OCI-LY3 (cell line): ENCODE data around the gene THSD7B.

ENCODE experiments used
- EZH2phosphoT487 ChIP-seq: fragments of 200-600 bp; shearing (Covaris generic); IDR thresholded peaks from 2 replicates; pipeline ENCODE4 v1.6.1; 2018; ENCODE audit warnings: antibody characterized with exemption, mixed run types, low read depth
- TF ChIP-seq, protein P1 (sequence below): fragments of 200-600, 300-600 bp; sonication (generic); IDR thresholded peaks from 2 replicates; pipeline ENCODE4 v1.5.1; 2014; ENCODE audit warnings: antibody characterized with exemption, low read length, low read depth

- TF ChIP-seq, protein P1, sequence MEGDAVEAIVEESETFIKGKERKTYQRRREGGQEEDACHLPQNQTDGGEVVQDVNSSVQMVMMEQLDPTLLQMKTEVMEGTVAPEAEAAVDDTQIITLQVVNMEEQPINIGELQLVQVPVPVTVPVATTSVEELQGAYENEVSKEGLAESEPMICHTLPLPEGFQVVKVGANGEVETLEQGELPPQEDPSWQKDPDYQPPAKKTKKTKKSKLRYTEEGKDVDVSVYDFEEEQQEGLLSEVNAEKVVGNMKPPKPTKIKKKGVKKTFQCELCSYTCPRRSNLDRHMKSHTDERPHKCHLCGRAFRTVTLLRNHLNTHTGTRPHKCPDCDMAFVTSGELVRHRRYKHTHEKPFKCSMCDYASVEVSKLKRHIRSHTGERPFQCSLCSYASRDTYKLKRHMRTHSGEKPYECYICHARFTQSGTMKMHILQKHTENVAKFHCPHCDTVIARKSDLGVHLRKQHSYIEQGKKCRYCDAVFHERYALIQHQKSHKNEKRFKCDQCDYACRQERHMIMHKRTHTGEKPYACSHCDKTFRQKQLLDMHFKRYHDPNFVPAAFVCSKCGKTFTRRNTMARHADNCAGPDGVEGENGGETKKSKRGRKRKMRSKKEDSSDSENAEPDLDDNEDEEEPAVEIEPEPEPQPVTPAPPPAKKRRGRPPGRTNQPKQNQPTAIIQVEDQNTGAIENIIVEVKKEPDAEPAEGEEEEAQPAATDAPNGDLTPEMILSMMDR: no peak
- no peak for TF ChIP-seq EZH2phosphoT487
These were observed 741.9 kb downstream of the THSD7B start for GRCh38 chr2:137507237-137507636.
